HFFc6 (cell line): Measurements from ENCODE around the gene PAFAH1B1. TPM values are rescaled to one million over a fixed set of nuclear protein-coding genes. Genes with fewer than 3 reads are reported as not detected.

Experiments
- DNase-seq: peaks from one replicate; pipeline ENCODE4 v3.0.0-alpha.2; 2018
- H3K27ac Mint-ChIP-seq: 2 replicates; pipeline ENCODE4 v1.8.0; 2020; ENCODE audit warnings: mild to moderate bottlenecking, mixed read lengths
- H3K27me3 Mint-ChIP-seq: 2 replicates; pipeline ENCODE4 v1.8.0; 2021; ENCODE audit warnings: mild to moderate bottlenecking, moderate library complexity, mixed read lengths; ENCODE audit not compliant: insufficient read depth
- H3K36me3 Mint-ChIP-seq: 2 replicates; pipeline ENCODE4 v1.8.0; 2021; ENCODE audit warnings: low read depth, mixed read lengths
- H3K4me1 Mint-ChIP-seq: 2 replicates; pipeline ENCODE4 v1.8.0; 2020; ENCODE audit warnings: low read depth, mixed read lengths
- H3K4me3 Mint-ChIP-seq: 2 replicates; pipeline ENCODE4 v1.8.0; 2020; ENCODE audit warnings: mild to moderate bottlenecking, moderate library complexity, mixed read lengths
- H3K9me3 Mint-ChIP-seq: 2 replicates; pipeline ENCODE4 v1.8.0; 2020; ENCODE audit warnings: mild to moderate bottlenecking, mixed read lengths
- CTCF ChIP-seq: fragments of 200-600 bp; sonication (generic); IDR thresholded peaks from 2 replicates; pipeline ENCODE4 v1.5.0; 2021; ENCODE audit warnings: antibody characterized with exemption, mild to moderate bottlenecking
- total RNA-seq, 6 experiments: library from RNA; stranded (reverse); fragmentation: NEBNext Ultra II Directional; extraction: Animal tissue kit (Norgen Biotek cat#: 25700); gene quantifications; 2 replicates in 1 of 6; 3 replicates in 5 of 6; pipeline ENCODE4 v1.2.3, GENCODE V29; 2021

Gene PAFAH1B1
- total RNA-seq, 6 experiments from 2014 or later: 159 to 186 (median 167) TPM

GRCh38 chr17:2709183-2709661 lies 115.8 kb downstream of the PAFAH1B1 start:
- peak overlapping the region; percentile 46; the same call in 1 of the 2 replicates for H3K27ac Mint-ChIP-seq
- no peak for TF ChIP-seq CTCF
- peaks cover 37% of the 10 kb centered on the region for H3K4me1 Mint-ChIP-seq
- peaks cover 1% of the 10 kb centered on the region for H3K27me3 Mint-ChIP-seq
- H3K4me3 Mint-ChIP-seq: peak overlapping the region; percentile 91
- no peak for DNase-seq
- no peaks in the 10 kb centered on the region for H3K36me3 Mint-ChIP-seq
- H3K9me3 Mint-ChIP-seq: no peaks in the 10 kb centered on the region

GRCh38 chr17:2710071-2710802 lies 116.8 kb downstream of the PAFAH1B1 start:
- no peak for TF ChIP-seq CTCF
- H3K36me3 Mint-ChIP-seq: no peaks in the 10 kb centered on the region
- H3K27ac Mint-ChIP-seq: peak overlapping the region; percentile 69
- peak overlapping the region; percentile 91 for H3K4me3 Mint-ChIP-seq
- H3K9me3 Mint-ChIP-seq: no peaks in the 10 kb centered on the region
- peaks cover 34% of the 10 kb centered on the region for H3K4me1 Mint-ChIP-seq
- no peak for DNase-seq
- peaks cover 3% of the 10 kb centered on the region for H3K27me3 Mint-ChIP-seq

- H3K4me3 Mint-ChIP-seq: peak overlapping the region; percentile 91
- no peaks in the 10 kb centered on the region for H3K9me3 Mint-ChIP-seq
- H3K27ac Mint-ChIP-seq: peak overlapping the region; percentile 69
- no peak for DNase-seq
- H3K4me1 Mint-ChIP-seq: peaks cover 27% of the 10 kb centered on the region
- H3K27me3 Mint-ChIP-seq: peaks cover 3% of the 10 kb centered on the region
- H3K36me3 Mint-ChIP-seq: no peaks in the 10 kb centered on the region
- TF ChIP-seq CTCF: no peak
These were observed 117.6 kb downstream of the PAFAH1B1 start for GRCh38 chr17:2710803-2711607.

- TF ChIP-seq CTCF: no peak
- Mint-ChIP-seq H3K4me3 (peak within 1 kb of the TSS; percentile 91), H3K27me3 (peaks cover 3% of the 10 kb centered on the region), H3K4me1 (peaks cover 27% of the 10 kb centered on the region), H3K36me3 (no peaks in the 10 kb centered on the region), H3K9me3 (no peaks in the 10 kb centered on the region), H3K27ac (peak within 1 kb of the TSS; percentile 69)
- peak; percentile 94 for DNase-seq
These were observed 118.3 kb downstream of the PAFAH1B1 start, which contains the start of gene CLUH for GRCh38 chr17:2711608-2712299. Gene CLUH (minus strand): TSS chr17:2711764. CDS start chr17:2711661, 103 bp downstream.

GRCh38 chr17:2712300-2713043 lies 119.0 kb downstream of the PAFAH1B1 start:
- peak overlapping the region; percentile 85 for H3K4me3 Mint-ChIP-seq
- peaks cover 3% of the 10 kb centered on the region for H3K27me3 Mint-ChIP-seq
- no peak for DNase-seq
- peak overlapping the region; percentile 59 for H3K27ac Mint-ChIP-seq
- TF ChIP-seq CTCF: no peak
- no peaks in the 10 kb centered on the region for H3K9me3 Mint-ChIP-seq
- no peaks in the 10 kb centered on the region for H3K36me3 Mint-ChIP-seq
- H3K4me1 Mint-ChIP-seq: peaks cover 27% of the 10 kb centered on the region
